ENCODE measurements around the gene AFF4. TPM values are rescaled to one million over a fixed set of nuclear protein-coding genes. Genes with fewer than 3 reads are reported as not detected.

AFF4 gene
- total and polyA plus RNA-seq, 2 experiments from 2014 or later: 31.3 to 46.3 TPM

- no peak for ATAC-seq
- H3K4me2 ChIP-seq: peak overlapping the region; percentile 86; the same call in 1 of the 2 replicates
- H3K27ac ChIP-seq (ENCODE audit: low read depth): no peak overlapping the region
- H3K9me2 ChIP-seq (ENCODE audit: insufficient read depth): no peaks in the 10 kb centered on the region
- Mint-ChIP-seq H3K4me3 (peak overlapping the region; percentile 80), H3K9me3 (no peaks in the 10 kb centered on the region), H3K27me3 (ENCODE audit: insufficient read depth, low read depth, poor library complexity) (peaks cover 67% of the 10 kb centered on the region), H3K4me1 (peaks cover 14% of the 10 kb centered on the region), H3K27ac (no peak overlapping the region), H3K36me3 (ENCODE audit: low read depth) (peaks cover 3% of the 10 kb centered on the region)
- H3K27me3 ChIP-seq (ENCODE audit: insufficient read depth): peaks cover 91% of the 10 kb centered on the region
- H3K79me2 ChIP-seq (replicated peaks; ENCODE audit: insufficient read depth): no peaks in the 10 kb centered on the region
- H3K4me3 ChIP-seq: peak overlapping the region; percentile 73
- no peaks in the 10 kb centered on the region for H4K20me1 ChIP-seq (replicated peaks; ENCODE audit: insufficient read depth)
- peaks cover 5% of the 10 kb centered on the region for H3K4me1 ChIP-seq (ENCODE audit: insufficient read depth)
- H3F3A ChIP-seq (replicated peaks; ENCODE audit: low read depth): 0 out of 2 replicates have a peak, but pooled peaks cover 16% of the 10 kb centered on the region
- H3K36me3 ChIP-seq (ENCODE audit: insufficient read depth): no peaks in the 10 kb centered on the region
- DNase-seq (ENCODE audit: low spot score): no peak
- TF ChIP-seq ZNF114 (CRISPR knock-in tag; IDR thresholded peaks at IDR 0.05) (no peak), EZH2 (IDR thresholded peaks at IDR 0.05; ENCODE audit: low read depth, unreplicated experiment) (peak; percentile 28)
- no peak overlapping the region for H2AFZ ChIP-seq
Measured at GRCh38 chr5:132828846-132829494, 134.5 kb downstream of the AFF4 start.

GRCh38 chr5:132827943-132828673 is 135.3 kb downstream of the AFF4 start:
- Mint-ChIP-seq H3K4me1 (peaks cover 14% of the 10 kb centered on the region), H3K36me3 (ENCODE audit: low read depth) (peaks cover 3% of the 10 kb centered on the region), H3K27ac (no peak overlapping the region), H3K4me3 (no peak overlapping the region), H3K9me3 (no peaks in the 10 kb centered on the region), H3K27me3 (ENCODE audit: insufficient read depth, low read depth, poor library complexity) (peaks cover 65% of the 10 kb centered on the region)
- Histone ChIP-seq H3K27ac (ENCODE audit: low read depth) (no peak overlapping the region), H3K4me3 (no peak overlapping the region), H4K20me1 (replicated peaks; ENCODE audit: insufficient read depth) (no peaks in the 10 kb centered on the region), H3K4me2 (no peak overlapping the region), H3K36me3 (ENCODE audit: insufficient read depth) (no peaks in the 10 kb centered on the region), H3K9me2 (ENCODE audit: insufficient read depth) (no peaks in the 10 kb centered on the region), H3K79me2 (replicated peaks; ENCODE audit: insufficient read depth) (no peaks in the 10 kb centered on the region), H3K27me3 (ENCODE audit: insufficient read depth) (peaks cover 95% of the 10 kb centered on the region), H2AFZ (no peak overlapping the region), H3K4me1 (ENCODE audit: insufficient read depth) (peaks cover 9% of the 10 kb centered on the region), H3F3A (replicated peaks; ENCODE audit: low read depth) (peaks cover 23% of the 10 kb centered on the region; the same call in 1 of the 2 replicates)
- ATAC-seq (no peak), DNase-seq (ENCODE audit: low spot score) (no peak)
- TF ChIP-seq ETS1 (IDR thresholded peaks at IDR 0.05): no peak
- TF ChIP-seq CTCF (conservative IDR thresholded peaks at IDR 0.05; ENCODE audit: low read depth in 2 of 2): no peak
- no peak for TF ChIP-seq ZNF462 (CRISPR knock-in tag; IDR thresholded peaks at IDR 0.05)
- TF ChIP-seq CREB1 (CRISPR knock-in tag; IDR thresholded peaks at IDR 0.05; ENCODE audit: low read depth): no peak
- no peak for TF ChIP-seq ZNF114 (CRISPR knock-in tag; IDR thresholded peaks at IDR 0.05)
- TF ChIP-seq STAT1 (IDR thresholded peaks at IDR 0.05; ENCODE audit: unreplicated experiment): no peak
- TF ChIP-seq ZNF331 (CRISPR knock-in tag; IDR thresholded peaks at IDR 0.05; ENCODE audit: low read depth): no peak

All from GM23338 (cell line).